Activated T-helper 1 cell treated with anti-CD3 and anti-CD28 coated beads, Interleukin-12 subunit alpha, Interleukin-12 subunit beta, Interleukin-2, Interleukin-4 antibody, amounts not matched to agents 30 ng/mL and 10 ng/mL and 1 ng/mL, durations not matched to agents 14 hours and 24 hours and 36 hours (primary cell): ENCODE measurements around the gene LCN15. TPM values are rescaled to one million over a fixed set of nuclear protein-coding genes. Genes with fewer than 3 reads are reported as not detected.
A peak's percentile ranks its signal among the peaks of the same experiment; 100 is the strongest.

Source experiments
- DNase-seq: peaks from one replicate; pipeline ENCODE4 v3.0.0; 2021; ENCODE audit warnings: low spot score
- H3K27ac Mint-ChIP-seq: one replicate; pipeline ENCODE4 v1.8.0; 2021; ENCODE audit warnings: mild to moderate bottlenecking, mixed read lengths
- H3K27me3 Mint-ChIP-seq: one replicate; pipeline ENCODE4 v1.8.0; 2022; ENCODE audit warnings: mild to moderate bottlenecking, moderate library complexity, mixed read lengths; ENCODE audit not compliant: insufficient read depth
- H3K36me3 Mint-ChIP-seq: one replicate; pipeline ENCODE4 v1.8.0; 2021; ENCODE audit warnings: low read depth, mixed read lengths
- H3K4me1 Mint-ChIP-seq: one replicate; pipeline ENCODE4 v1.8.0; 2021; ENCODE audit warnings: low read depth, mixed read lengths
- H3K4me3 Mint-ChIP-seq: one replicate; pipeline ENCODE4 v1.8.0; 2021; ENCODE audit warnings: mild to moderate bottlenecking, moderate library complexity, mixed read lengths
- H3K9me3 Mint-ChIP-seq: one replicate; pipeline ENCODE4 v1.8.0; 2021; ENCODE audit warnings: mixed read lengths
- intact Hi-C: fragments of 100-400 bp; cut with micrococcal nuclease; formaldehyde crosslinking; loops from one replicate; pipeline ENCODE4 v1.15.1; 2024
- total RNA-seq: library from RNA; stranded (reverse); gene quantifications from 2 replicates; pipeline ENCODE4 v1.2.3, GENCODE V29; 2022

The LCN15 gene
- total RNA-seq, 1 donor from 2014 or later: not detected

GRCh38 chr9:136734837-136735496 is 29.4 kb downstream of the LCN15 start:
- Mint-ChIP-seq H3K27me3 (peaks cover 2% of the 10 kb centered on the region), H3K9me3 (no peaks in the 10 kb centered on the region), H3K27ac (no peak overlapping the region), H3K4me3 (no peak overlapping the region), H3K4me1 (peaks cover 8% of the 10 kb centered on the region), H3K36me3 (no peaks in the 10 kb centered on the region)
- intact Hi-C loops: no loop called here
- DNase-seq: no peak

GRCh38 chr9:136733611-136734010 is 30.7 kb downstream of the LCN15 start:
- Mint-ChIP-seq H3K36me3 (no peaks in the 10 kb centered on the region), H3K27me3 (peaks cover 6% of the 10 kb centered on the region), H3K9me3 (no peaks in the 10 kb centered on the region), H3K4me1 (peaks cover 15% of the 10 kb centered on the region), H3K4me3 (no peak overlapping the region), H3K27ac (peak overlapping the region; percentile 40)
- intact Hi-C loops: no loop called here
- no peak for DNase-seq

- Mint-ChIP-seq H3K36me3 (no peaks in the 10 kb centered on the region), H3K4me3 (no peak overlapping the region)
Observed at GRCh38 chr9:136732444-136733178, 31.7 kb downstream of the LCN15 start.

GRCh38 chr9:136729926-136730325 is 34.4 kb downstream of the LCN15 start:
- intact Hi-C loops: loop anchor here (2.0 to 5.0 kb wide), 2 partner anchors 43 to 117 kb away; partner anchors contain the start of genes AGPAT2 and PHPT1
- Mint-ChIP-seq H3K36me3 (peaks cover 16% of the 10 kb centered on the region), H3K4me1 (peaks cover 27% of the 10 kb centered on the region), H3K27ac (peak overlapping the region; percentile 29), H3K9me3 (no peaks in the 10 kb centered on the region), H3K4me3 (peak overlapping the region; percentile 65), H3K27me3 (peaks cover 4% of the 10 kb centered on the region)
- no peak for DNase-seq

More at GRCh38 chr9:136732444-136733178, 31.7 kb downstream of the LCN15 start:
- no peak overlapping the region for H3K27ac Mint-ChIP-seq
- H3K4me1 Mint-ChIP-seq: peaks cover 15% of the 10 kb centered on the region
- H3K27me3 Mint-ChIP-seq: peaks cover 6% of the 10 kb centered on the region
- DNase-seq: no peak
- intact Hi-C loops: no loop called here
- no peaks in the 10 kb centered on the region for H3K9me3 Mint-ChIP-seq

DNA sequence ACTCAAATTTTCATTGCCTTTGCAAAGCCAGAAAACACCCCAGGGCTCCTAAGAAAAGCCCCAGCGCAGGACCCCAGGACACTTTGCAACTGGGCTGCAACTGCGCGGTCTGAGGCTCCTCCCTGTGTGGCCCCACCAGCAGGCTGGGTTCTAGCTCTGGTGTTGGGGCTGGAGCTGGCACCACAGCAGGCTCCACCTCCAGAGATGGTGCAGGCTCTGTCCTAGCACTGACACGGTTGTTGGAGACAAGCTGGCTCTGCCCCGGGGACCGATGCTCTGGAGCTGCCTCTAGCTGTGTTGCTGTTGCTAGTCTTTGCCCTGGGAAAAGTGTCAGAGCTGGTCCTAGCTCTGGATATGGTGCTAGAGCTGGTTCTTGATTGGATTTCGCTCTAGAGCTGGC is 35.2 kb downstream of the LCN15 start:
- intact Hi-C loops: loop anchor here (2.0 to 5.0 kb wide), 2 partner anchors 42 to 118 kb away; partner anchors contain the start of genes AGPAT2 and PHPT1

DNA sequence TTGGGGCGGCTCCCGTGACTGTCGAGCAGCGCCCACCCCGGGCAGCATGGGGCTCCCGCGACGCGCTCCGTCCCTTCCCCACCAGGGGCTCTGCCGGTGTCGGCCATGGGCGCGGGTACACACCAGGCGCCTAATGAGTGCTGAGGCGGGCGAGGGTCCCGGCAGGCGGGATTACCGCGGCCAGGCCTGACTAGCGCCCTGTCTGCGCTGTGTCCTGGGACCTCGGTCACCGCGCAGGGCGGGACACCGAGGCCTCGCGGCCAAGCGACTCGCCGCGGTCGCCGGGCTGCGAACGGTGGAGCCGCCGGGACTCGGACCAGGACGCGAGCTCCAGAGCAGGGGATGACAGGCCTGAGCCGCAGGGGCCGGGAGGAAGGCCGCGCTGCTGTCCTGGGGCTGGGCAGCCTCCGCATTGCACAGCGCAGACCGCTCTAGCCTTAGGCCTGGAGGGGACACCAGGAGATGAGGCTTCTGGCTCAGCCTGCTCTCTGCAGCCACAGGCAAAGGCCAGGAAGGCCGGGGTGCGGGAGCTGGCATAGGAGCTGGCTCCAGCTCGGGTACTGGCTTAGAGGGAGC is 35.7 kb downstream of the LCN15 start:
- Mint-ChIP-seq H3K4me3 (peak overlapping the region; percentile 65), H3K27me3 (peaks cover 4% of the 10 kb centered on the region), H3K27ac (no peak overlapping the region), H3K36me3 (peaks cover 23% of the 10 kb centered on the region), H3K9me3 (no peaks in the 10 kb centered on the region), H3K4me1 (peaks cover 25% of the 10 kb centered on the region)
- intact Hi-C loops: loop anchor here (1.0 to 5.0 kb wide), 3 partner anchors 27 to 119 kb away; partner anchors contain the start of genes AGPAT2 and PHPT1
- no peak for DNase-seq

More for the DNA sequence above, 35.2 kb downstream of the LCN15 start:
- Mint-ChIP-seq H3K27me3 (peaks cover 4% of the 10 kb centered on the region), H3K27ac (peak overlapping the region; percentile 52), H3K36me3 (peaks cover 19% of the 10 kb centered on the region), H3K4me1 (peaks cover 27% of the 10 kb centered on the region), H3K9me3 (no peaks in the 10 kb centered on the region), H3K4me3 (peak overlapping the region; percentile 65)
- DNase-seq: no peak

DNA sequence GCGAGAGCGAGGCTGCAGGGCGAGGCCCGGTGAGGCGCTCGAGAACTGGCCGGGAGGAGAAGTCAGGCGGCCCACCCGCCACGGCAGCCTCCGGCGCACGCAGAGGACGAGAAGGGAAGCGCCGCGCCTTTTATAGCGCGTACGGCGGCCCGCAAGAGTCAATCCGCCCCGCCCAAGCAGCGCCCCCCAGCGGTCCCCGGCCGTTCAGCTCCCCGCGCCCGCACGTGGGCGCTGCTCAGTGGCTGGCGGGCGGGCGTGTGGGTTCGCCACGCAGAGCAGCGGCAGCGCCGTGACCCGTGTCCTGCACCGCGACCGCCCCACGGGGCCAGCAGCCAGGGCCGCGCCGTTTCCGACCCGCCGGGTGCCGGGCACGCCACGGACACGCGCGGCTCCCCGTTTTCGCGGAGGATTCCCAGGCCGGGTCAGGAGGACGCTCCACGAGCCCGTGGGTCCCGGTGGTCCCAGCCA is 36.2 kb downstream of the LCN15 start:
- Mint-ChIP-seq H3K4me1 (peaks cover 25% of the 10 kb centered on the region), H3K27me3 (peaks cover 4% of the 10 kb centered on the region), H3K4me3 (peak overlapping the region; percentile 57), H3K9me3 (no peaks in the 10 kb centered on the region), H3K27ac (no peak overlapping the region), H3K36me3 (peaks cover 26% of the 10 kb centered on the region)
- intact Hi-C loops: loop anchor here (1.0 to 5.0 kb wide), 3 partner anchors 27 to 119 kb away; partner anchors contain the start of genes AGPAT2 and PHPT1
- DNase-seq: peak; percentile 89

GRCh38 chr9:136726631-136727191 is 37.6 kb downstream of the LCN15 start:
- Mint-ChIP-seq H3K27ac (peak overlapping the region; percentile 88), H3K4me1 (peaks cover 25% of the 10 kb centered on the region), H3K4me3 (peak overlapping the region; percentile 98), H3K9me3 (no peaks in the 10 kb centered on the region), H3K27me3 (peaks cover 4% of the 10 kb centered on the region), H3K36me3 (peaks cover 26% of the 10 kb centered on the region)
- DNase-seq: peak; percentile 21
- intact Hi-C loops: loop anchor here (1.0 to 5.0 kb wide), 2 partner anchors 121 to 241 kb away; partner anchors contain the start of gene PHPT1

GRCh38 chr9:136726118-136726517 is 38.2 kb downstream of the LCN15 start:
- intact Hi-C loops: loop anchor here (5.0 kb wide), 1 partner anchor 121 kb away; the partner anchor contains the start of gene PHPT1
- Mint-ChIP-seq H3K9me3 (no peaks in the 10 kb centered on the region), H3K27ac (peak overlapping the region; percentile 88), H3K4me1 (peaks cover 25% of the 10 kb centered on the region), H3K36me3 (peaks cover 28% of the 10 kb centered on the region), H3K4me3 (peak overlapping the region; percentile 98), H3K27me3 (peaks cover 4% of the 10 kb centered on the region)
- no peak for DNase-seq

- intact Hi-C loops: loop anchor here (5.0 kb wide), 1 partner anchor 122 kb away; the partner anchor contains the start of gene PHPT1
- Mint-ChIP-seq H3K27ac (no peak overlapping the region), H3K9me3 (no peaks in the 10 kb centered on the region), H3K4me1 (peaks cover 25% of the 10 kb centered on the region), H3K36me3 (peaks cover 29% of the 10 kb centered on the region), H3K27me3 (peaks cover 4% of the 10 kb centered on the region), H3K4me3 (peak overlapping the region; percentile 98)
- DNase-seq: no peak
Observed at GRCh38 chr9:136725612-136726011, 38.7 kb downstream of the LCN15 start.

GRCh38 chr9:136724772-136725171 is 39.5 kb downstream of the LCN15 start:
- intact Hi-C loops: loop anchor here (5.0 kb wide), 1 partner anchor 123 kb away; the partner anchor contains the start of gene PHPT1
- Mint-ChIP-seq H3K36me3 (peaks cover 29% of the 10 kb centered on the region), H3K27ac (no peak overlapping the region), H3K9me3 (no peaks in the 10 kb centered on the region), H3K4me3 (no peak overlapping the region), H3K4me1 (peaks cover 25% of the 10 kb centered on the region), H3K27me3 (peaks cover 4% of the 10 kb centered on the region)
- no peak for DNase-seq

DNA sequence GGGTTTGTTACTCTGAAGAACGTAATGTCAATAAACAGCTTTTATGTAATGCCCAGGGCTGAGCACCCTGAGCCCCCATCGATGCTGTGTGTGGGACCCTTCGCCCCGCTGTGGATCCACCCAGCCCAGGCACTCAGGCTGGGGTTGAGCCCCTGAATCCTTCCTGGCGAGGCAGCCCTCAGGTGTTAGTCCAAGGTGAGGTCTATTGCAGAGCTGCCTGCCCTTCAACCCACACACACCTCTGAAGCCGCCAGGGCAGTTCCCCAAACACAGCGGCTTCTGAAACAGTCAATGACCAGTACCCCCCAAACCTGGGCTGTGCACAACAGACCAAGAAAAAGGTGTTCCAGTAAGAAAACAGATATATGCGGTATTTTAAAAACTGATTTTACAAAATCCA is 40.3 kb downstream of the LCN15 start:
- DNase-seq: no peak
- intact Hi-C loops: no loop called here
- Mint-ChIP-seq H3K9me3 (no peaks in the 10 kb centered on the region), H3K4me3 (no peak overlapping the region), H3K27me3 (no peaks in the 10 kb centered on the region), H3K27ac (no peak overlapping the region), H3K4me1 (peaks cover 18% of the 10 kb centered on the region), H3K36me3 (peaks cover 29% of the 10 kb centered on the region)
